HG03039 (cell line): Measurements from ENCODE around the gene SNAP29.
"Not testable (repeated sequence)": the region's sequence is repeated elsewhere in the genome, so short reads cannot be mapped to it uniquely, and the experiment has no call there.

ENCODE experiments used
- ATAC-seq: cut with Tn5 transposase; IDR thresholded peaks from one replicate; pipeline ENCODE4 v1.9.1; 2021; ENCODE audit warnings: mild to moderate bottlenecking, moderate library complexity; ENCODE audit not compliant: unreplicated experiment

Gene SNAP29

GRCh38 chr22:20834206-20834605 is 24.6 kb upstream of the SNAP29 start:
- no peak for ATAC-seq

DNA sequence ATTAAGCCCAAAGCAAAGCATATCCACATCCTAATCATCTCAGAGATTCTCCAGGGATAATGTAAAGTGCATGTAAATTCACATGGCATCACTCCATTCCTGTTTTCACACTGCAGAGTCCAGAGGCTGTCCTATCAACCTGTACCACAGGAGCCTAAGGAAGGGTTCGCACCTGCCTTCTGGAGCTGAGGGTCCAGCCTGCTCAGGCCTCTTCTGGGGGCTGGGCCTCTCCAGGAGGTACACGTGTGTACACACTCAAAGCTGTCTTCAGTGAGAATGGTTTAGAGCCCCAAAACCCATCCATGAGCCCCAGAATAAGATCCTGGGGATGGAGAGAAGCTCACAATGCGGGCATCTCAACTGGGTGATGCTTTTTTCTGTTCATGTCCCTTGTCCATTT is 24.1 kb upstream of the SNAP29 start:
- ATAC-seq = no peak

DNA sequence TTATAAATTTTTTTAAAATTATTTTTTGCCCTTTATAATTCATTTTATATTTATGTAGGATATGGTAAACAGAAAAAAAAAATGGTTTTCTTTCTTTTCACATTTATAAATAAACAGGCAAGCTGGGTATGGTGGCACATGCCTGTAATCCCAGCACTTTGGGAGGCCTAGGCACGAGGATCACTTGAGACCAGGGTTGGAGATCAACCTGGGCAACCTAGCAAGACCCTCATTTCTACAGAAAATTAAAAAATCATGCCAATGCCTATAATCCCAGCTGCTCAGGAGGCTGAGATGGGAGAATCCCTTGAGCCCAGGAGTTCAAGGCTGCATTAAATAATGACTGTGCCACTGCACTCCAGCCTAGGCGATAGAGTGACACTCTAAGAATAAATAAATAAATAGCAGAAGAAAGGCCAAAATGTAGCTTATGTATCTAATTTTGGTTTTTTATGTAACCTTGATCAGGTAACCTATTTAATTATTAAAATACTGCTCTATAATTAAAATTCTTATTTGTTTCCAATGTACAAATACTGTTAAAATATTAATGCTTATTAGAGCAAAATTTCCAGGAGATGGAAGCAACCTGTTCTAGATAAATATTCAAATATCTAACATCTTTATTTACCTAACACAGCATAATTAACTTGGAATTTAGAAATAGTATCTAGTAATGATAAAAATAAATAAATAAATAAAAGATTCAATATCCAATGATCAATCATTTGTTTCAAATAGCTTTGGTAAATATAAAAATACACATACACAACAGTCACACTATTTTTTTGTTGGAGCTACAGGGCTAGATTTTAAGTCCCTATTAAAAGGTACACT is 21.6 kb upstream of the SNAP29 start:
- ATAC-seq = no peak

DNA sequence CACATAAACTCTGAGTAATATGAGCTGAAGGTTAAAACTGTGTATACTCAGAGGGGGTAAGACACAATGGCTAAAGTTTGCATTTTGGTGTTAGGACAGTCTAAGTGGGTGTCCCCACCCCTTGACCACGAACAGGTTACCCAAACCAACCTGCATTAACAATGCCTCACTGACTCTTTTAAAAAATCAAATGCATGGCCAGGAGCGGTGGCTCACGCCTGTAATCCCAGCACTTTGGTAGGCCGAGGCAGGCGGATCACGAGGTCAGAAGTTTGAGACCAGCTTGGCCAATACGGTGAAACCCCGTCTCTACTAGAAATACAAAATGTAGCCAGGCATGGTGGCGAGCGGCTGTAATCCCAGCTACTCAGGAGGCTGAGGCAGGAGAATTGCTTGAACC is 19.5 kb upstream of the SNAP29 start:
- ATAC-seq = not testable (repeated sequence)

DNA sequence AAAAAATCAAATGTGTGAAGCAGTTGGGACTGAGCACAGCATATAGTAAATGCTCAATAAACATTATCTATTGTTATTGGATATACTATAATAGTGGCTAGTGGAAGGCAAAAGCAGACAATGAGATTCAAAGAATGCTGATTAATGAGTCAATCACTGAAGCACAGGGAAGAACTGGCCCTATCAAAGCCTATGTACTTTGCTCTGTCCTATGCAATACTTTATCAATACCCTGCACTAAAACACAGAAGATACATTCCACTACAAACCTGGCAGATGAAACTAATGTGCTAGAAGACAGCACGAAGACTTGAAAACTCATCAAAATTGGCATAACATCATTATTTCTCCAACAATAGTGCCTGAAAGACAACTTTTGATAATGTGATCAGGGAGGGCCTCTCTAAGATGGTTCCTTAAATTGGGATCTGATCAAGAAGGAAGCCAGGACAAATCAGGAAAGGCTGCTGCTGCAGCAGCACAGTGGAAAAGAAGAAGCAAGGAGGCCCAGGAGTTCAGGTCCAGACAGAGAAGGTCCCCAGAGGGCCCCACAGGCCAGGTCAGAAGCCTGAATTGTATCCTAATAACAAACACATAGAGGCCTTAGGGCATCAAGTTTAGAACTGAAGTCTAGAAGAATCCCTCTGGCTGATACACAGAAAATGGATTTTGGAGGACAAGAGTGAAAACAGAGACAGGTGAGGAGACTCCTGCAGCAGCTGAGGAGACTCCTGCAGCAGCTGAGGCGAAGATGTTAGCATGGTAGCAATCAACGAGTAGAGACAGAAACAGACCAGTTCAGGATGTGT is 18.8 kb upstream of the SNAP29 start:
- no peak for ATAC-seq

DNA sequence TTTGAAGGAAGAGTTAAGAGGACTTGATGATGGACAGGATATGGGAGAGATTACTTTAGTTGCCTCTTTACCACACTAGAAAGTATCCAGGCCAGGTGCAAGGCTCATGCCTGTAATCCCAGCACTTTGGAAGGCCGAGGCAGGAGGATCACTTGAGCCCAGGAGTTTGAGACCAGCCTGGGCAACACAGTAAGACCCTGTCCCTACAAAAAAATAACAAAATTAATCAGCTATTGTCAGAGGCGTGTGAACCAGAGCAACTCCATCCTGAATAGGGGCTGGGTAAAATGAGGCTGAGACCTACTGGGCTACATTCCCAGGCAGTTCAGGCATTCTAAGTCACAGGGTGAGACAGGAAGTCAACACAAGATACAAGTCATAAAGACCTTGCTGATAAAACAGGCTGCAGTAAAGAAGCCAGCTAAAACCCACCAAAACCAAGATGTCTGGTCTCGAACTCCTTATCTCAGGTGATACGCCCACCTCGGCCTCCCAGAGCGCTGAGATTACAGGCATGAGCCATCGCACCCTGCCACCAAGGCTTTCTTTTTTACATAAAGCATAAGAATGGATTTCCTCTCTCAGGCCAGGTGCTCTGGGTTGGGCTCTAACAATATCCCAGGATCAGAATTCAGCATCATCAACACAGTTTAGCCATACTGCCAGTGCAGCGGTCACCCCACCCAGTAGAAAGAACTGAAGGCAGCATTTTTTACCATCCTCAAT is 18.0 kb upstream of the SNAP29 start:
- ATAC-seq = no peak

- no peak for ATAC-seq
Observed at GRCh38 chr22:20843501-20843900, 15.3 kb upstream of the SNAP29 start.

GRCh38 chr22:20844055-20845037 is 14.5 kb upstream of the SNAP29 start:
- no peak for ATAC-seq

DNA sequence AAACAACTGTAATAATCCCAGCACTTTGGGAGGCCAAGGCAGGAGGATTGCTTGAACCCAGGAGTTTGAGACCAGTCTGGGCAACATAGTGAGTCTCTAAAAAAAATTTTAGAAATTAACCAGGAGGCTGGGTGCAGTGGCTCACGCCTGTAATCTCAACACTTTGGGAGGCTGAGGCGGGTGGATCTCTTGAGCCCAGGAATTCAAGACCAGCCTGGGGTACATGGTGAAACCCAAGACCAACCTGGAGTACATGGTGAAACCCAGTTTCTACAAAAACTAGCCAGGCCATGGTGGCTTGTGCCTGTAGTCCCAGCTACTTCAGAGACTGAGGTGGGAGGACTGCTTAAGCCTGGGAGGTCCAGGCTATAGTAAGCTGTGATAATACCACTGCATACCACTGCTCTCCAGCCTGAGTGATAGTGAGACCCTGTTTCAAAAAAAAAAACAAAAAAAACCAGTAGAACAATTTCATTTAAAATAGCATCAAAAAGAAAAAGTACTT is 11.4 kb upstream of the SNAP29 start:
- no peak for ATAC-seq

DNA sequence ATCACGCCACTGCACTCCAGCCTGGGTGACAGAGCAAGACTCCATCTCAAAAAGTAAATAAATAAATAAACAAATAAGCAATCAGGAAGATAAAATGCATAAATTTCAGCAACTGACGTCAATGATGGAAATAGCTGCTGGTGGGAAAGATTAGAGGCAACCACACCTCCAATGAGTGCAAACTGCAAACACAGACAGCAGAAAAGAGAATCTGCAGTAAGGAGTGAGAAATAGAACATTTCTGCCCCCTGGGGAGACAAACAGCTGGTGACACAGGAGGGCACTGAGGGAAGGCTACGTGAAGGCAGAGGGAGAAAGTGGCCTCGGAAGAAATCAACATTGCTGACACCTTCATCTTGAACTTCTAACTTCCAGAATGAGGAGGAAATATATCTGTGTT is 6.7 kb upstream of the SNAP29 start:
- ATAC-seq = no peak

DNA sequence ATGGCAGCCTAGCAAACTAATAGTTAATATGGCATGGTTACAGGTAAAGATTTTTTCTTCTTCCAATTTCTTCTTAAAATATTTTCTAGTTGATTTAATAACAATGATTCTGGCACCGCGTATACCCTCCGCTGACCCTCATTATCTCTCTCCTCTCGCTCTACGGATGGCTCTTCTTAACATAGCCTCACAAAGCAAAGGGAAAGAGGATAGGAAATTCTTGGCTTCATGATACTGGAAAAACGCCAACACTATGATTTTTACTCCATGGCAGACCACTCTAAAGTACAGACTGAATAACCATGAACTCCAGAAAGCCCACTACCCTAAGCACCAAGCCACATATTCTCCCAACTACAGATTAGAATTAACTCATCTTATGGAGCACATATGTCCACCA is 6.3 kb upstream of the SNAP29 start:
- no peak for ATAC-seq

GRCh38 chr22:20853236-20853660 is 5.6 kb upstream of the SNAP29 start:
- ATAC-seq = no peak

DNA sequence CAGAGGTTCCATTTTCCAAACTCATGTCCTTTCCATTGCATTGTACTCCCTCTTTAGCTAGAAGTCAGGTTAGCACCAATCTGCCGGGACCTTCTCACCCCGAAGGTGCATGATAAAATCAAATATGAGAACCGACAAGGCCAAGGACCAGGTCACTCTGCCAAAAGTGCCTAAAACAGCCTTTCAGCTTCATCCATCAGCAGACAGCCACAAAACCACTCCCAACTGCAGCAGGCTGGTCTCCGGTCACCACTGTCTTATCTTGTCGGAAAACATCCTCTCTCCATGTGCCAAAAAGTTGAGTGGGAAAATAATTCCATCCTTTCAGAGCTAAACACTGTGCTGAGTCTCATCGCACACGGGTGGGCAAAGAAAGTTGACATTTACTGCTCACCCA is 1.6 kb upstream of the SNAP29 start:
- no peak for ATAC-seq

DNA sequence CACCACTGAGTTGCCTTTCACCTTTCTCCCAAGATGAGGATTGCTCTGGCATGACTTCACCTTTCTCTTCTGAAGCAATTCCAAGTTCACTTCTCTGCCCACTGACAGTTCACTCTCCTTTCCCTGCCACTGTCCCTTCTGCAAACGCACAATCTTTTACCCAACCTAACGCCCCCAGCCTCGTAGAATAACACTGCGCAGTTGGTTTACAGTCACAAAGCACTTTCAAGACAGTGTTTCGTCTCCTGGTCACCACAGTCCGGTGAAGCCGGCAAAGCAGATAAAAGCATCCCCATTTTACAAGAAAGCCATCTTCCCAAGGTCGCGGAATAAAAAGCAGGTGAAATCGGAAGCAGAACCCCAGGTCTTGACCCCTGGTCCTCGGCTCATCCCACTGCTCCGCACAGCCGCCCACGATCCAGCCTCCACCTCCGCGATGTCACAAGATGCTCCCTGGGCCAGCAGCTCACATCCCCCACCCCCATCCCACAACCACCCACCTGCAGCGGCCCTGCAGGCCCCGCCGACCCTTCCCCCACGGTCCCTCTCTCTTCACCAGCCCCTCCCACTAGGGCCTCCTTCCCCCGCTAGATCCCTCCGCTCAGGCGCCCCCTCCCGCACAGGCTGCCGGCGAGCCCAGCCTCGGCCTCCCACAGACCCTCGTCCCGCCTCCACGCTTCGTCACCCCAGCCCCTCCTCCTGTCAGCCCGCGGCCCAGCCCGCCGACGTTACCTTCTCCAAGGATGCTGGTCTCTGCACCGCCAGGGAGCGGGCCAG is 781 bp upstream of the SNAP29 start:
- ATAC-seq = peak; percentile 47

DNA sequence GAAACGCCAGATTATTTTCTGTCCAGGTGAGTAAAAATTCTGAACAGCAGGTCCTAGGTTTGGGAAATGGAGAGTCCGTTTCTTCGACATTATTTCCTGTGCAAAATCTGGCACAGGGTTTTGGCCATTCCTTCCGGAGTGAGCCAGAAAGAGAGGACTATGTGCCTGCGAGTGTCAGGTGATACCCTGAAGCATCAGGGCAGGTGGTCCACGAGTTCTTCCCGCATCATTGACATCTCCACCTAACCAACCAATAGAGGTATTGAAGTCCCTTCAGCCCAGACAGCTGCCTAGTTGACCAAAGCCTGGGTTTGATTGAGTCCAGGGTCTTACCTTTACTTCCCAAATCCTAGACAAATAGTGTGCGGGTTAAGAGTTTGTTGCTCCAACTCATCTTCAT is 808 bp downstream of the SNAP29 start:
- ATAC-seq = no peak

- no peak for ATAC-seq
Observed at GRCh38 chr22:20862540-20862939, 3.7 kb downstream of the SNAP29 start.

DNA sequence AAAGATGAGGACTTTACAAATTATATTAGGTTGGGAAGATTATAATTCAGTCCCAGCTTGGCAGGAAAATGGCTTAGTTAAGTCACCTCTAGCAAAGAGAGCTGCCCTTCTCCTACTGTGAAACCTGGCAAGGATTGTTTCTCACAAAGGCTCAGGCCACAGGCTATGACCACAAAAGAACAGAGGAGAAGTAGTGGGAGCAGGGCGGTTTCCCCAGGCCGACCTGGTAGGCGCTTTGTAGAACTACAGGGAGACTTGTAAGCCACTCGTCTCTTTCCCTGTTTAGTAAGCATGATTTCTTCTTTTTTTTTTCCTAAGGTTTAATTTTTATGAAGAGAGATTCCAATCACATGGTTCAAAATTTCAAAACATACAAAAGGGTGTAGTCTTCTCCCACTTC is 4.6 kb downstream of the SNAP29 start:
- no peak for ATAC-seq

- no peak for ATAC-seq
Observed at GRCh38 chr22:20864186-20864908, 5.5 kb downstream of the SNAP29 start.

GRCh38 chr22:20865331-20865730 is 6.5 kb downstream of the SNAP29 start:
- ATAC-seq = no peak
